Measurements from ENCODE around the gene TCP11L1.

The TCP11L1 gene

GRCh38 chr11:33039274-33040032, at the start of gene TCP11L1 (continued):
- TF ChIP-seq IKZF3 (tag by site-specific recombination; IDR thresholded peaks at IDR 0.05) (peak; percentile 74; the same call in 1 of the 2 replicates), ZNF324 (tag by site-specific recombination; IDR thresholded peaks at IDR 0.05) (0 out of 2 replicates have a peak, but pooled peaks have one; percentile 72), ZBTB17 (tag by site-specific recombination; IDR thresholded peaks at IDR 0.05) (peak; percentile 93), FEZF1 (tag by site-specific recombination; IDR thresholded peaks at IDR 0.05) (no peak), TCF7L2 (IDR thresholded peaks at IDR 0.05; ENCODE audit: borderline replicate concordance, low read depth, low read length) (peak; percentile 84), ZNF76 (tag by site-specific recombination; IDR thresholded peaks at IDR 0.05; ENCODE audit: borderline replicate concordance, low read depth) (peak; percentile 86), KLF1 (tag by site-specific recombination; IDR thresholded peaks at IDR 0.05) (peak; percentile 64), SP7 (tag by site-specific recombination; IDR thresholded peaks at IDR 0.05) (peak; percentile 60), TRIM28 (IDR thresholded peaks at IDR 0.05; ENCODE audit: borderline replicate concordance, low read length) (peak; percentile 65; the same call in 1 of the 2 replicates)
- TF ChIP-seq, protein P1, sequence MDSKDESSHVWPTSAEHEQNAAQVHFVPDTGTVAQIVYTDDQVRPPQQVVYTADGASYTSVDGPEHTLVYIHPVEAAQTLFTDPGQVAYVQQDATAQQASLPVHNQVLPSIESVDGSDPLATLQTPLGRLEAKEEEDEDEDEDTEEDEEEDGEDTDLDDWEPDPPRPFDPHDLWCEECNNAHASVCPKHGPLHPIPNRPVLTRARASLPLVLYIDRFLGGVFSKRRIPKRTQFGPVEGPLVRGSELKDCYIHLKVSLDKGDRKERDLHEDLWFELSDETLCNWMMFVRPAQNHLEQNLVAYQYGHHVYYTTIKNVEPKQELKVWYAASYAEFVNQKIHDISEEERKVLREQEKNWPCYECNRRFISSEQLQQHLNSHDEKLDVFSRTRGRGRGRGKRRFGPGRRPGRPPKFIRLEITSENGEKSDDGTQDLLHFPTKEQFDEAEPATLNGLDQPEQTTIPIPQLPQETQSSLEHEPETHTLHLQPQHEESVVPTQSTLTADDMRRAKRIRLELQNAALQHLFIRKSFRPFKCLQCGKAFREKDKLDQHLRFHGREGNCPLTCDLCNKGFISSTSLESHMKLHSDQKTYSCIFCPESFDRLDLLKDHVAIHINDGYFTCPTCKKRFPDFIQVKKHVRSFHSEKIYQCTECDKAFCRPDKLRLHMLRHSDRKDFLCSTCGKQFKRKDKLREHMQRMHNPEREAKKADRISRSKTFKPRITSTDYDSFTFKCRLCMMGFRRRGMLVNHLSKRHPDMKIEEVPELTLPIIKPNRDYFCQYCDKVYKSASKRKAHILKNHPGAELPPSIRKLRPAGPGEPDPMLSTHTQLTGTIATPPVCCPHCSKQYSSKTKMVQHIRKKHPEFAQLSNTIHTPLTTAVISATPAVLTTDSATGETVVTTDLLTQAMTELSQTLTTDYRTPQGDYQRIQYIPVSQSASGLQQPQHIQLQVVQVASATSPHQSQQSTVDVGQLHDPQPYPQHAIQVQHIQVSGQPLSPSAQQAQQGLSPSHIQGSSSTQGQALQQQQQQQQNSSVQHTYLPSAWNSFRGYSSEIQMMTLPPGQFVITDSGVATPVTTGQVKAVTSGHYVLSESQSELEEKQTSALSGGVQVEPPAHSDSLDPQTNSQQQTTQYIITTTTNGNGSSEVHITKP (tag by site-specific recombination; IDR thresholded peaks at IDR 0.05) = peak; percentile 39; the same call in 1 of the 2 replicates

DNA sequence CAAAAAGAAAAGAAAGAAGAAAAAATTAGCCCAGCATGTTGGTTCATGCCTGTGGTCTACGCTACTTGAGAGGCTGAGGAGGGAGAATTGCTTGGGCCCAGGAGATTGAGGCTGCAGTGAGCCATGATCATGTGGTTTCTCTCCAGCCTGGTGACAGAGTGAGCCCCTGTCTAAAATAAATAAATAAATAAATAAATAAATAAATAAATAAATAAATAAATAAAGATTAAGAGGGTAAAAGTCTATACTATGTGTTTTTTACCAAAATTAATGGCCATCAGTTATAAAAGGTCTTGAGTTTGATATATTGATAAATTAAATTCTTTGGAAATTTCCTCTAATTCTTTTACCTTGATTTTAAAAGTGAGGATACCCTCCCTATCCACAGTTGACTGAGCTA, 48.9 kb upstream of the TCP11L1 start:
- Histone ChIP-seq H3K27ac (ENCODE audit: extremely low read depth, low read depth, low read length) (no peak overlapping the region), H3K9me3 (ENCODE audit: control insufficient read depth, insufficient read depth, low read depth, low read length) (no peaks in the 10 kb centered on the region), H3K4me1 (ENCODE audit: control insufficient read depth, insufficient read depth, low read length) (no peaks in the 10 kb centered on the region), H3K36me3 (ENCODE audit: control insufficient read depth in 2 of 2, insufficient read depth in 1 of 2, low read length in 2 of 2) (no peaks in the 10 kb centered on the region), H3K4me3 (ENCODE audit: low read depth, low read length) (no peak overlapping the region)
- ChIA-PET CTCF (no interaction called here), POLR2A (no interaction called here)
- TF ChIP-seq WT1 (tag by site-specific recombination; IDR thresholded peaks at IDR 0.05) (no peak), ZNF623 (tag by site-specific recombination; IDR thresholded peaks at IDR 0.05) (peak; percentile 70), ATF2 (tag by site-specific recombination; IDR thresholded peaks at IDR 0.05; ENCODE audit: low read depth) (no peak), ZNF654 (tag by site-specific recombination; IDR thresholded peaks at IDR 0.05; ENCODE audit: low read depth) (peak; percentile 43), ZNF174 (tag by site-specific recombination; IDR thresholded peaks at IDR 0.05) (no peak), ZNF488 (tag by site-specific recombination; IDR thresholded peaks at IDR 0.05) (no peak), ZNF501 (tag by site-specific recombination; IDR thresholded peaks at IDR 0.05) (0 out of 2 replicates have a peak, but pooled peaks have one; percentile 59), ZNF155 (tag by site-specific recombination; IDR thresholded peaks at IDR 0.05) (no peak), ZNF140 (tag by site-specific recombination; IDR thresholded peaks at IDR 0.05) (peak; percentile 68; the same call in 1 of the 2 replicates), ZNF404 (tag by site-specific recombination; IDR thresholded peaks at IDR 0.05) (0 out of 2 replicates have a peak, but pooled peaks have one; percentile 49), ZNF433 (tag by site-specific recombination; IDR thresholded peaks at IDR 0.05; ENCODE audit: low read depth) (0 out of 2 replicates have a peak, but pooled peaks have one; percentile 41), ZNF274 (IDR thresholded peaks at IDR 0.05; ENCODE audit: low read length) (no peak), ZNF274 (tag by site-specific recombination; IDR thresholded peaks at IDR 0.05; ENCODE audit: borderline replicate concordance) (no peak), ZNF146 (tag by site-specific recombination; IDR thresholded peaks at IDR 0.05) (no peak), ZXDB (tag by site-specific recombination; IDR thresholded peaks at IDR 0.05) (peak; percentile 50; the same call in 1 of the 2 replicates), ZBTB26 (tag by site-specific recombination; optimal IDR thresholded peaks at IDR 0.05) (no peak), ZNF202 (tag by site-specific recombination; IDR thresholded peaks at IDR 0.05; ENCODE audit: borderline replicate concordance) (no peak)
- TF ChIP-seq, protein P2, sequence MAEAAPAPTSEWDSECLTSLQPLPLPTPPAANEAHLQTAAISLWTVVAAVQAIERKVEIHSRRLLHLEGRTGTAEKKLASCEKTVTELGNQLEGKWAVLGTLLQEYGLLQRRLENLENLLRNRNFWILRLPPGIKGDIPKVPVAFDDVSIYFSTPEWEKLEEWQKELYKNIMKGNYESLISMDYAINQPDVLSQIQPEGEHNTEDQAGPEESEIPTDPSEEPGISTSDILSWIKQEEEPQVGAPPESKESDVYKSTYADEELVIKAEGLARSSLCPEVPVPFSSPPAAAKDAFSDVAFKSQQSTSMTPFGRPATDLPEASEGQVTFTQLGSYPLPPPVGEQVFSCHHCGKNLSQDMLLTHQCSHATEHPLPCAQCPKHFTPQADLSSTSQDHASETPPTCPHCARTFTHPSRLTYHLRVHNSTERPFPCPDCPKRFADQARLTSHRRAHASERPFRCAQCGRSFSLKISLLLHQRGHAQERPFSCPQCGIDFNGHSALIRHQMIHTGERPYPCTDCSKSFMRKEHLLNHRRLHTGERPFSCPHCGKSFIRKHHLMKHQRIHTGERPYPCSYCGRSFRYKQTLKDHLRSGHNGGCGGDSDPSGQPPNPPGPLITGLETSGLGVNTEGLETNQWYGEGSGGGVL (tag by site-specific recombination; IDR thresholded peaks at IDR 0.05) = no peak
